Measurements from ENCODE around the gene TSSK3.

GRCh38 chr1:32353886-32354570, 8.3 kb upstream of the TSSK3 start:
- TF ChIP-seq CTCF (IDR thresholded peaks at IDR 0.05) (no peak), POLR2A (IDR thresholded peaks at IDR 0.05) (no peak)

Data from uterus (tissue), 2 donors.